Kidney (tissue), 14 donors: Measurements from ENCODE around the gene BOD1L1. TPM values are rescaled to one million over a fixed set of nuclear protein-coding genes. Genes with fewer than 3 reads are reported as not detected.

Experiments used
- DNase-seq, 5 donors: peaks; one replicate each; pipeline ENCODE4 v3.0.0-alpha.2; 2013 to 2020
- FAIRE-seq: peaks from 2 replicates; lab custom pipeline; 2012; peaks lifted over from hg19 to GRCh38; lab: Jason Lieb, UNC
- H3K27ac ChIP-seq, 2 donors: one replicate each; pipeline ENCODE4 v1.7.0; 2013; ENCODE audit warnings: low read depth in 2 of 2, low read length in 2 of 2, inconsistent platforms in 1 of 2
- H3K27me3 ChIP-seq: one replicate; pipeline ENCODE4 v1.7.1; 2013; ENCODE audit warnings: low read length, inconsistent platforms; ENCODE audit not compliant: control insufficient read depth, insufficient read depth
- H3K36me3 ChIP-seq, 3 donors: one replicate each; pipeline versions ENCODE4 v1.7.0 to v1.7.1; 2013; ENCODE audit warnings: low read length in 3 of 3, control low read depth in 1 of 3, inconsistent platforms in 1 of 3; ENCODE audit not compliant: insufficient read depth in 3 of 3, control insufficient read depth in 2 of 3
- H3K4me1 ChIP-seq, 3 donors: one replicate each; pipeline versions ENCODE4 v1.7.0 to v1.7.1; 2013; ENCODE audit warnings: low read length in 3 of 3, inconsistent platforms in 1 of 3, low read depth in 1 of 3; ENCODE audit not compliant: control insufficient read depth in 2 of 3, insufficient read depth in 2 of 3
- H3K4me3 ChIP-seq, 3 donors: one replicate each; pipeline versions ENCODE4 v1.7.0 to v1.8.1; 2013; ENCODE audit warnings: low read length in 3 of 3, control low read depth in 1 of 3, inconsistent platforms in 1 of 3
- H3K9ac ChIP-seq, 3 donors: one replicate each; pipeline versions ENCODE4 v1.7.0 to v1.7.1; 2013; ENCODE audit warnings: low read length in 3 of 3, control low read depth in 1 of 3, inconsistent platforms in 1 of 3
- H3K9me3 ChIP-seq, 3 donors: one replicate each; pipeline versions ENCODE4 v1.7.0 to v1.7.1; 2013; ENCODE audit warnings: low read length in 3 of 3, control low read depth in 1 of 3, inconsistent platforms in 1 of 3; ENCODE audit not compliant: control insufficient read depth in 2 of 3, insufficient read depth in 1 of 3
- CTCF ChIP-seq: IDR thresholded peaks from 3 replicates; pipeline ENCODE4 v1.5.1; 2012; ENCODE audit warnings: mild to moderate bottlenecking, moderate library complexity, borderline replicate concordance; ENCODE audit not compliant: insufficient read depth; ENCODE audit errors: extremely low read depth
- intact Hi-C: fragments of 100-400 bp; cut with DNase I; formaldehyde crosslinking; loops from one replicate; pipeline ENCODE4 v1.11.1; 2022
- microRNA-seq: library from miRNA; unstranded; fragments of <30 nt; microRNA quantifications from one replicate; pipeline ENCODE4 v1.2.0, GENCODE V29; 2020
- polyA plus RNA-seq: library from polyadenylated mRNA; stranded (reverse); fragments of 350-450 nt; fragmentation: Illumina TruSeq; extraction: RNeasy Lipid Tissue Mini Kit (QIAGEN cat#74804); gene quantifications from one replicate; pipeline ENCODE4 v1.2.3, GENCODE V29; 2014; ENCODE audit warnings: low read depth, low replicate concordance; ENCODE audit not compliant: insufficient read depth
- total RNA-seq: library from RNA; stranded (reverse); fragmentation: NEBNext Ultra II Directional; extraction: Animal tissue kit (Norgen Biotek cat#: 25700); gene quantifications from one replicate; pipeline ENCODE4 v1.2.1, GENCODE V29; 2021
- donor health status: control.
- donor health status: control.
- donor health status: control.
- donor health status: control.
- donor health status: control.
- donor health status: DM: yes; HTN: yes; CAD: no.
- donor health status: Normal renal cell carcinoma (clear cell type).

The BOD1L1 gene
- total and polyA plus RNA-seq, 2 donors from 2014 or later = 9.0 to 45.6 TPM

GRCh38 chr4:13522282-13523104 is 105.0 kb downstream of the BOD1L1 start:
- H3K36me3 ChIP-seq = no peaks in the 10 kb centered on the region
- DNase-seq (peak in 4 of 5 donors; percentile 26 to 62 (median 40)), FAIRE-seq (no peak)
- peaks cover 71% of the 10 kb centered on the region for H3K27me3 ChIP-seq
- TF ChIP-seq CTCF = no peak
- H3K27ac ChIP-seq = no peak overlapping the region
- H3K4me3 ChIP-seq = no peak overlapping the region
- intact Hi-C loops = no loop called here
- no peak overlapping the region for H3K9ac ChIP-seq
- peaks cover 0 to 11% (median 7%) of the 10 kb centered on the region in 3 donors for H3K9me3 ChIP-seq
- no peaks in the 10 kb centered on the region for H3K4me1 ChIP-seq

- no peaks in the 10 kb centered on the region for H3K4me1 ChIP-seq
- intact Hi-C loops = no loop called here
- H3K36me3 ChIP-seq = no peaks in the 10 kb centered on the region
- TF ChIP-seq CTCF = no peak
- FAIRE-seq (no peak), DNase-seq (no peak)
- no peak overlapping the region for H3K4me3 ChIP-seq
- H3K9ac ChIP-seq = no peak overlapping the region
- H3K27me3 ChIP-seq = peaks cover 64% of the 10 kb centered on the region
- peaks cover 0 to 11% (median 7%) of the 10 kb centered on the region in 3 donors for H3K9me3 ChIP-seq
- no peak overlapping the region for H3K27ac ChIP-seq
Observed at GRCh38 chr4:13521047-13521446, 106.5 kb downstream of the BOD1L1 start.

Small RNAs within 50 kb of the gene (microRNA-seq; reads per million reads assigned to microRNA genes)
- 1.4 reads per million for gene MIR5091

Other genes starting within 250 kb of the BOD1L1 start
- gene RAB28, start 143.4 kb downstream of the BOD1L1 start, total RNA-seq = 16.2 TPM
- gene RAB28, start 143.4 kb downstream of the BOD1L1 start, polyA plus RNA-seq = 19.1 TPM
- gene NKX3-2, start 83.2 kb downstream of the BOD1L1 start, total RNA-seq = not detected
- 0.17 TPM for gene NKX3-2, start 83.2 kb downstream of the BOD1L1 start, polyA plus RNA-seq